Smooth muscle cell (in vitro differentiated cells): ENCODE results near the gene ATP6V0A1. TPM values are rescaled to one million over a fixed set of nuclear protein-coding genes. Genes with fewer than 3 reads are reported as not detected.

ENCODE experiments used
- DNase-seq: peaks from one replicate; lab custom pipeline; 2025; ENCODE audit not compliant: unreplicated experiment; lab: John Stamatoyannopoulos, UW
- H2AFZ ChIP-seq: fragments of 200-600 bp; sonication (generic); 2 replicates; pipeline ENCODE4 v1.6.0; 2016; ENCODE audit warnings: antibody characterized with exemption, low read depth, mild to moderate bottlenecking
- H3F3A ChIP-seq: fragments of 200-600 bp; sonication (generic); 2 replicates; pipeline ENCODE4 v1.6.0; 2017; ENCODE audit warnings: antibody characterized with exemption, low read depth
- H3K27ac ChIP-seq: fragments of 200-600 bp; sonication (generic); 2 replicates; pipeline ENCODE4 v1.5.1; 2016; ENCODE audit warnings: low read depth, mild to moderate bottlenecking
- H3K27me3 ChIP-seq: fragments of 200-600 bp; sonication (generic); 2 replicates; pipeline ENCODE4 v1.6.1; 2016; ENCODE audit warnings: low read depth, mild to moderate bottlenecking
- H3K36me3 ChIP-seq: fragments of 200-600 bp; sonication (generic); 2 replicates; pipeline ENCODE4 v1.5.1; 2016; ENCODE audit warnings: low read depth
- H3K4me1 ChIP-seq: fragments of 200-600 bp; sonication (generic); 2 replicates; pipeline ENCODE4 v1.5.1; 2016; ENCODE audit warnings: low read depth
- H3K4me2 ChIP-seq: fragments of 200-600 bp; sonication (generic); 2 replicates; pipeline ENCODE4 v1.6.0; 2016; ENCODE audit warnings: mild to moderate bottlenecking
- H3K4me3 ChIP-seq: fragments of 200-600 bp; sonication (generic); 2 replicates; pipeline ENCODE4 v1.5.1; 2016; ENCODE audit warnings: mild to moderate bottlenecking
- H3K79me2 ChIP-seq: fragments of 200-600 bp; sonication (generic); 2 replicates; pipeline ENCODE4 v1.6.0; 2016; ENCODE audit warnings: low read depth, mild to moderate bottlenecking
- H3K9ac ChIP-seq: fragments of 200-600 bp; sonication (generic); 2 replicates; pipeline ENCODE4 v1.6.0; 2016; ENCODE audit warnings: low read depth
- H3K9me3 ChIP-seq: fragments of 200-600 bp; sonication (generic); replicated peaks from 2 replicates; pipeline ENCODE4 v1.5.1; 2016; ENCODE audit warnings: low read depth
- H4K20me1 ChIP-seq: fragments of 200-600 bp; sonication (generic); 2 replicates; pipeline ENCODE4 v1.6.0; 2016; ENCODE audit warnings: low read depth
- CTCF ChIP-seq: fragments of 200-600 bp; sonication (generic); IDR thresholded peaks from 2 replicates; pipeline ENCODE4 v1.5.1; 2017; ENCODE audit warnings: borderline replicate concordance, mild to moderate bottlenecking, antibody characterized with exemption; ENCODE audit not compliant: insufficient read depth, poor library complexity, severe bottlenecking
- WGBS: methylation state at CpG from one replicate; pipeline ENCODE4 v1.1.7; 2016; ENCODE audit warnings: low lambda C conversion rate; 5-methylcytosine and 5-hydroxymethylcytosine counted together
- polyA plus RNA-seq: library from polyadenylated mRNA; unstranded; fragments of >200 nt; fragmentation: Nextera tagmentation; extraction: Ambion mirVana; gene quantifications from 2 replicates; pipeline ENCODE4 v1.2.1, GENCODE V29; 2016
- total RNA-seq: library from RNA; depleted of rRNA; stranded (reverse); fragments of >200 nt; gene quantifications from 2 replicates; pipeline ENCODE4 v1.2.3, GENCODE V29; 2014

The ATP6V0A1 gene
- 31.9 and 54.7 TPM in 2 replicates for total RNA-seq
- 27.3 and 34.0 TPM in 2 replicates for polyA plus RNA-seq

GRCh38 chr17:42458497-42459255 is at the start of gene ATP6V0A1:
TSS of gene ATP6V0A1 (plus strand) at chr17:42458878. CDS start at chr17:42460895, 2,017 bp downstream.
- H3K27me3 ChIP-seq: no peaks in the 10 kb centered on the region
- peak within 1 kb of the TSS; percentile 46 for H2AFZ ChIP-seq
- peaks cover 19% of the 10 kb centered on the region for H4K20me1 ChIP-seq
- 15% methylated on average over 20 of the region's 45 CpGs for WGBS
- peaks cover 13% of the 10 kb centered on the region for H3K4me1 ChIP-seq
- peak within 1 kb of the TSS; percentile 92 for H3K4me2 ChIP-seq
- TF ChIP-seq CTCF: no peak
- H3K36me3 ChIP-seq: no peaks in the 10 kb centered on the region
- H3K9me3 ChIP-seq: no peaks in the 10 kb centered on the region
- peak within 1 kb of the TSS; percentile 86 for H3K27ac ChIP-seq
- peak; percentile 53 for DNase-seq
- peaks cover 19% of the 10 kb centered on the region for H3F3A ChIP-seq
- peaks cover 12% of the 10 kb centered on the region for H3K79me2 ChIP-seq
- H3K4me3 ChIP-seq: peak within 1 kb of the TSS; percentile 71
- H3K9ac ChIP-seq: peak within 1 kb of the TSS; percentile 74

GRCh38 chr17:42409523-42410318 is 49.0 kb upstream of the ATP6V0A1 start:
- peaks cover 22% of the 10 kb centered on the region for H3K4me1 ChIP-seq

GRCh38 chr17:42410319-42410685 is 48.4 kb upstream of the ATP6V0A1 start:
- no peak for DNase-seq
- Histone ChIP-seq H3K27ac (peak overlapping the region; percentile 78), H3K4me3 (no peak overlapping the region), H3K27me3 (no peaks in the 10 kb centered on the region), H3K4me1 (peaks cover 22% of the 10 kb centered on the region), H3K4me2 (peak overlapping the region; percentile 9), H3F3A (peaks cover 4% of the 10 kb centered on the region), H2AFZ (no peak overlapping the region), H3K79me2 (peaks cover 95% of the 10 kb centered on the region), H3K36me3 (no peaks in the 10 kb centered on the region), H4K20me1 (peaks cover 100% of the 10 kb centered on the region), H3K9ac (peak overlapping the region; percentile 4), H3K9me3 (no peaks in the 10 kb centered on the region)
- no peak for TF ChIP-seq CTCF
- 89% methylated on average over 5 of the region's 5 CpGs for WGBS

More at GRCh38 chr17:42409523-42410318, 49.0 kb upstream of the ATP6V0A1 start:
- H3K27me3 ChIP-seq: no peaks in the 10 kb centered on the region
- peak overlapping the region; percentile 9 for H3K4me2 ChIP-seq
- no peak for TF ChIP-seq CTCF
- H3K79me2 ChIP-seq: peaks cover 90% of the 10 kb centered on the region
- H3F3A ChIP-seq: peaks cover 4% of the 10 kb centered on the region
- no peak for DNase-seq
- peaks cover 100% of the 10 kb centered on the region for H4K20me1 ChIP-seq
- no peak overlapping the region for H3K4me3 ChIP-seq
- WGBS: 47% methylated on average over 5 of the region's 5 CpGs
- H3K36me3 ChIP-seq: no peaks in the 10 kb centered on the region
- H3K27ac ChIP-seq: peak overlapping the region; percentile 78
- H2AFZ ChIP-seq: no peak overlapping the region
- H3K9ac ChIP-seq: peak overlapping the region; percentile 4
- no peaks in the 10 kb centered on the region for H3K9me3 ChIP-seq
